GM12878 (cell line): ENCODE measurements around the gene PHF21B. TPM values are rescaled to one million over a fixed set of nuclear protein-coding genes. Genes with fewer than 3 reads are reported as not detected.
A peak's percentile ranks its signal among the peaks of the same experiment; 100 is the strongest.

Experiments used
- ATAC-seq: fragments of 200-7000 bp; cut with Tn5 transposase; 3 replicates; pipeline ENCODE4 v1.9.1; 2020; ENCODE audit warnings: mild to moderate bottlenecking, moderate library complexity
- BruUV-seq: library from RNA; stranded (reverse); fragments of 400-500 nt; replicated peaks from 2 replicates; lab custom pipeline; 2021; lab: Mats Ljungman, UMichigan
- CTCF ChIA-PET: fragments of 300-600 bp; sonication (Branson Sonifier 250); formaldehyde crosslinking; extraction: SDS; loops from one replicate; lab custom pipeline; 2021; ENCODE audit warnings: inconsistent platforms; lab: Yijun Ruan, JAX
- POLR2A ChIA-PET: fragments of 350-600 bp; formaldehyde crosslinking; extraction: SDS; loops from one replicate; lab custom pipeline; 2021; ENCODE audit warnings: inconsistent platforms; lab: Charles Lee
- RAD21 ChIA-PET: fragments of 300-600 bp; sonication (Branson Sonifier 250); formaldehyde crosslinking; loops from one replicate; lab custom pipeline; 2023; ENCODE audit warnings: antibody characterized with exemption; ENCODE audit not compliant: unreplicated experiment; lab: Charles Lee
- SMC1A ChIA-PET: fragments of 300-600 bp; sonication (Branson Sonifier 250); formaldehyde crosslinking; loops from one replicate; lab custom pipeline; 2023; ENCODE audit not compliant: unreplicated experiment, uncharacterized antibody; lab: Charles Lee
- DNase-seq: peaks from one replicate; pipeline ENCODE4 v3.0.0-alpha.2; 2011; ENCODE audit warnings: low read depth, low spot score
- FAIRE-seq: peaks from 3 replicates; lab custom pipeline; 2011; peaks lifted over from hg19 to GRCh38; lab: Jason Lieb, UNC
- H2AFZ ChIP-seq: 2 replicates; pipeline ENCODE4 v1.6.0; 2011; ENCODE audit warnings: low read depth, low read length, control low read depth; ENCODE audit not compliant: control insufficient read depth
- H3K27ac ChIP-seq: 2 replicates; pipeline ENCODE4 v1.5.1; 2011; ENCODE audit warnings: control low read depth; ENCODE audit not compliant: control insufficient read depth, insufficient read depth
- H3K27me3 ChIP-seq, 2 experiments: replicated peaks in 1 of 2; 2 replicates each; pipeline versions ENCODE4 v1.6.0 to v1.6.1; 2011; ENCODE audit warnings: low read length in 1 of 2; ENCODE audit not compliant: control insufficient read depth in 2 of 2, insufficient read depth in 2 of 2
- H3K36me3 ChIP-seq, 2 experiments: 2 replicates each; pipeline ENCODE4 v1.5.1; 2011; ENCODE audit warnings: low read length in 1 of 2; ENCODE audit not compliant: control insufficient read depth in 2 of 2, insufficient read depth in 2 of 2
- H3K4me1 ChIP-seq: 2 replicates; pipeline ENCODE4 v1.6.1; 2011; ENCODE audit warnings: mild to moderate bottlenecking, low read length, moderate library complexity, mixed read lengths; ENCODE audit not compliant: control insufficient read depth, insufficient read depth
- H3K4me2 ChIP-seq: 2 replicates; pipeline ENCODE4 v1.6.0; 2011; ENCODE audit warnings: control low read depth; ENCODE audit not compliant: control insufficient read depth, insufficient read depth
- H3K4me3 ChIP-seq: fragments of 200-600 bp; sonication (generic); 2 replicates; pipeline ENCODE4 v1.5.1; 2016
- H3K79me2 ChIP-seq: 2 replicates; pipeline ENCODE4 v1.6.0; 2011; ENCODE audit warnings: low read length; ENCODE audit not compliant: control insufficient read depth, insufficient read depth
- H3K9ac ChIP-seq: 2 replicates; pipeline ENCODE4 v1.8.0; 2011; ENCODE audit warnings: low read length, control low read depth, mixed read lengths; ENCODE audit not compliant: control insufficient read depth, insufficient read depth
- H3K9me3 ChIP-seq: replicated peaks from 3 replicates; pipeline ENCODE4 v1.5.1; 2011; ENCODE audit warnings: mild to moderate bottlenecking, low read length; ENCODE audit not compliant: control insufficient read depth, insufficient read depth
- H4K20me1 ChIP-seq: 2 replicates; pipeline ENCODE4 v1.6.0; 2011; ENCODE audit not compliant: control insufficient read depth, insufficient read depth
- ATF7 ChIP-seq: fragments of 450-650 bp; IDR thresholded peaks from 2 replicates; pipeline ENCODE4 v1.6.1; 2016; ENCODE audit warnings: low read depth, mild to moderate bottlenecking
- TCF7 ChIP-seq: IDR thresholded peaks from 2 replicates; pipeline ENCODE4 v1.6.1; 2014; ENCODE audit warnings: antibody characterized with exemption, borderline replicate concordance
- ZNF622 ChIP-seq: fragments of 450-650 bp; IDR thresholded peaks from 2 replicates; pipeline ENCODE4 v1.6.1; 2017; ENCODE audit warnings: mild to moderate bottlenecking, inconsistent platforms
- WGBS: methylation state at CpG from one replicate; pipeline ENCODE4 v1.1.6; 2016; ENCODE audit warnings: low lambda C conversion rate; ENCODE audit not compliant: insufficient replicate concordance, insufficient coverage; ENCODE audit errors: missing lambda C conversion rate; 5-methylcytosine and 5-hydroxymethylcytosine counted together
- in situ Hi-C: fragments of 300-500 bp; cut with MboI; formaldehyde crosslinking; loops from 9 replicates; pipeline ENCODE4 v1.14.3; 2018; ENCODE audit warnings: mixed read lengths
- intact Hi-C: fragments of 100-400 bp; cut with micrococcal nuclease; formaldehyde crosslinking; loops from one replicate; pipeline ENCODE4 v1.14.2; 2022; ENCODE audit not compliant: unreplicated experiment
- polyA plus RNA-seq, 11 experiments: library from polyadenylated mRNA; depleted of rRNA in 4 of 11; unstranded in 6 of 11; stranded (reverse) in 5 of 11; fragments of >200 nt; fragmentation: Nextera tagmentation in 4 of 11; fragmentation: Illumina TruSeq in 1 of 11; extraction: Ambion mirVana in 4 of 11; extraction: Trizol in 1 of 11; gene quantifications; 1 replicate in 1 of 11; 2 replicates in 10 of 11; pipeline versions ENCODE4 v1.2.1 to v1.2.3, GENCODE V29; 2011 to 2016; ENCODE audit warnings: inconsistent platforms in 2 of 11, missing spikeins in 2 of 11, low read depth in 1 of 11
- total RNA-seq, 4 experiments: library from RNA; depleted of rRNA in 3 of 4; stranded (reverse); fragments of >200 nt in 3 of 4; fragmentation: Illumina TruSeq in 1 of 4; extraction: Trizol in 1 of 4; gene quantifications; 2 replicates each; pipeline versions ENCODE4 v1.2.1 to v1.2.3, GENCODE V29; 2013 to 2021
- TF ChIP-seq, protein P1 (sequence below): fragments of 450-650 bp; IDR thresholded peaks from 2 replicates; pipeline ENCODE4 v1.6.1; 2016; ENCODE audit warnings: mild to moderate bottlenecking
- TF ChIP-seq, protein P2 (sequence below): IDR thresholded peaks from 2 replicates; pipeline ENCODE4 v1.6.1; 2012; ENCODE audit warnings: low read depth, low read length, improper control_type of control experiment

The PHF21B gene
- total and polyA plus RNA-seq, 10 of the 15 experiments (the other 5 are each of a cell fraction or from before 2014, with no cell fraction given): 0.03 to 0.35 TPM; not detected in 8

DNA sequence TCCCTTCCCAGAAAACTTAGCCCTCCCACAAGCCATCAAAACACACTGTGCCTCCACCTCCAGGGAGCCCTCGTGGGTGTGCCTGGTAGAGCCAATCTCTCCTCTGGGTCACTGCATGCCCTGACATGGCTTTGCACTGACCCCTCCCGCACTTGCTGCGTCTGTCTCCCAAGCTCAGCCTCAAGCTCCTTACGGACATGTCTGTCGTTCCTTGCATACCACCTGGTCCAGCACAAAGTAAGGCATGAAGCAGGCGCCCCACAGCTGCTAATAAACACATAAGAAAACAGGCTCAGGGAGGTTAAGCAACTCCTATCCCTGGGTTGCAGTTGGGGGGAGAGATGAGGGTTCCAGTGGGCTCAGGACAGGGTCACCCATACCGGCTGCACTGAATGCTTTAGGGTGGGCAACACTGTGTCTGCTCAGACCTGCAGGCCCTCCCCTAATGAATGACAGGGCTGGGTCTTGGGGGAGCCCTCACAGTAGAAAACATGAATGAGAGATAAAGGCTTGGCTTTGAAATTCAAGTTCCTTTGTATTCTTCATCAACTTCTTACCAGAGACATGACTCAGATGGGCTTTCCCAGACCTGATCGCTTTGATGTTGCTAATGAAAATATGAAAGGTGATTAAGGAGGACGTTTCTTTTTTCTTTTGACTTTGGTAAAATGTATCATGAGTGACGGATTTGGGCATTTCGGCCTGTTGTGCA, 38.0 kb downstream of the PHF21B start:
- SMC1A ChIA-PET: interaction anchor here (0.5 to 2.5 kb wide), 2 partner anchors 16 to 21 kb away, joined by 3 to 6 read pairs; no protein-coding TSS in a partner anchor
- no peaks in the 10 kb centered on the region for H3K79me2 ChIP-seq
- H3K9ac ChIP-seq: no peak overlapping the region
- intact Hi-C loops (loop anchor here (10.0 kb wide), 1 partner anchor 293 kb away; no protein-coding TSS in a partner anchor), in situ Hi-C loops (no loop called here)
- no TSS peak for BruUV-seq
- H3K4me2 ChIP-seq: no peak overlapping the region
- no peak overlapping the region for H3K4me3 ChIP-seq
- H3K9me3 ChIP-seq: no peaks in the 10 kb centered on the region
- FAIRE-seq: no peak
- H3K27ac ChIP-seq: no peak overlapping the region
- H4K20me1 ChIP-seq: no peaks in the 10 kb centered on the region
- 6% methylated on average over 11 of the region's 11 CpGs for WGBS
- H2AFZ ChIP-seq: no peak overlapping the region
- H3K27me3 ChIP-seq: 0 out of 4 replicates have a peak, but pooled peaks cover 0 to 2% of the 10 kb centered on the region in 2 experiments
- DNase-seq: no peak
- CTCF ChIA-PET: interaction anchor here (1.2 kb wide), 1 partner anchor 18 kb away, joined by 3 read pairs; no protein-coding TSS in a partner anchor
- TF ChIP-seq ZNF622: no peak
- TF ChIP-seq, protein P1, sequence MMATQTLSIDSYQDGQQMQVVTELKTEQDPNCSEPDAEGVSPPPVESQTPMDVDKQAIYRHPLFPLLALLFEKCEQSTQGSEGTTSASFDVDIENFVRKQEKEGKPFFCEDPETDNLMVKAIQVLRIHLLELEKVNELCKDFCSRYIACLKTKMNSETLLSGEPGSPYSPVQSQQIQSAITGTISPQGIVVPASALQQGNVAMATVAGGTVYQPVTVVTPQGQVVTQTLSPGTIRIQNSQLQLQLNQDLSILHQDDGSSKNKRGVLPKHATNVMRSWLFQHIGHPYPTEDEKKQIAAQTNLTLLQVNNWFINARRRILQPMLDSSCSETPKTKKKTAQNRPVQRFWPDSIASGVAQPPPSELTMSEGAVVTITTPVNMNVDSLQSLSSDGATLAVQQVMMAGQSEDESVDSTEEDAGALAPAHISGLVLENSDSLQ: peak; percentile 36; the same call in 1 of the 2 replicates
- TF ChIP-seq, protein P2, sequence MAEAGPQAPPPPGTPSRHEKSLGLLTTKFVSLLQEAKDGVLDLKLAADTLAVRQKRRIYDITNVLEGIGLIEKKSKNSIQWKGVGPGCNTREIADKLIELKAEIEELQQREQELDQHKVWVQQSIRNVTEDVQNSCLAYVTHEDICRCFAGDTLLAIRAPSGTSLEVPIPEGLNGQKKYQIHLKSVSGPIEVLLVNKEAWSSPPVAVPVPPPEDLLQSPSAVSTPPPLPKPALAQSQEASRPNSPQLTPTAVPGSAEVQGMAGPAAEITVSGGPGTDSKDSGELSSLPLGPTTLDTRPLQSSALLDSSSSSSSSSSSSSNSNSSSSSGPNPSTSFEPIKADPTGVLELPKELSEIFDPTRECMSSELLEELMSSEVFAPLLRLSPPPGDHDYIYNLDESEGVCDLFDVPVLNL: no peak
- peak; percentile 77 for TF ChIP-seq TCF7
- 0 out of 2 replicates have a peak, but pooled peaks have one; percentile 16 for TF ChIP-seq ATF7
- ATAC-seq: peak; percentile 59
- RAD21 ChIA-PET: interaction anchor here (0.9 to 1.6 kb wide), 3 partner anchors 16 to 124 kb away, joined by 3 to 11 read pairs (median 3); no protein-coding TSS in a partner anchor
- POLR2A ChIA-PET: interaction anchor here (1.0 kb wide), 1 partner anchor 19 kb away, joined by 3 read pairs; no protein-coding TSS in a partner anchor
- H3K4me1 ChIP-seq: no peaks in the 10 kb centered on the region; the same call in 1 of the 2 replicates
- H3K36me3 ChIP-seq: no peaks in the 10 kb centered on the region
